C4-2B (cell line): Measurements from ENCODE around the gene ELAPOR1.

ENCODE experiments used
- CTCF ChIP-seq: fragments of 450-650 bp; conservative IDR thresholded peaks from 2 replicates; pipeline ENCODE4 v1.5.1; 2017; ENCODE audit warnings: mild to moderate bottlenecking
- ZFX ChIP-seq: fragments of 450-650 bp; IDR thresholded peaks from 2 replicates; pipeline ENCODE4 v1.6.1; 2017

- TF ChIP-seq CTCF (no peak), ZFX (no peak)
Measured at GRCh38 chr1:109156916-109157385, 43.0 kb downstream of the ELAPOR1 start.
